ENCODE measurements around the gene KLHL17.

GRCh38 chr1:1000357-1001056, 40.1 kb downstream of the KLHL17 start:
- TF ChIP-seq CTCF (IDR thresholded peaks at IDR 0.05), result no peak
- TF ChIP-seq CREB1 (CRISPR knock-in tag; IDR thresholded peaks at IDR 0.05), result peak; percentile 75; the same call in 1 of the 2 replicates
- TF ChIP-seq, protein P1, sequence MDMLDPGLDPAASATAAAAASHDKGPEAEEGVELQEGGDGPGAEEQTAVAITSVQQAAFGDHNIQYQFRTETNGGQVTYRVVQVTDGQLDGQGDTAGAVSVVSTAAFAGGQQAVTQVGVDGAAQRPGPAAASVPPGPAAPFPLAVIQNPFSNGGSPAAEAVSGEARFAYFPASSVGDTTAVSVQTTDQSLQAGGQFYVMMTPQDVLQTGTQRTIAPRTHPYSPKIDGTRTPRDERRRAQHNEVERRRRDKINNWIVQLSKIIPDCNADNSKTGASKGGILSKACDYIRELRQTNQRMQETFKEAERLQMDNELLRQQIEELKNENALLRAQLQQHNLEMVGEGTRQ (CRISPR knock-in tag; IDR thresholded peaks at IDR 0.05), result peak; percentile 60
- peak; percentile 98 for TF ChIP-seq MAX (CRISPR knock-in tag; IDR thresholded peaks at IDR 0.05)
- TF ChIP-seq ZNF281 (CRISPR knock-in tag; IDR thresholded peaks at IDR 0.05), result no peak
- TF ChIP-seq ATF3 (CRISPR knock-in tag; conservative IDR thresholded peaks at IDR 0.05), result peak; percentile 94
- peak; percentile 68 for TF ChIP-seq FOXK1 (CRISPR knock-in tag; IDR thresholded peaks at IDR 0.05)
- peak; percentile 62; the same call in 1 of the 2 replicates for TF ChIP-seq ETV6 (CRISPR knock-in tag; IDR thresholded peaks at IDR 0.05)
- TF ChIP-seq USF1 (CRISPR knock-in tag; IDR thresholded peaks at IDR 0.05), result peak; percentile 27; the same call in 1 of the 2 replicates
- TF ChIP-seq, protein P2, sequence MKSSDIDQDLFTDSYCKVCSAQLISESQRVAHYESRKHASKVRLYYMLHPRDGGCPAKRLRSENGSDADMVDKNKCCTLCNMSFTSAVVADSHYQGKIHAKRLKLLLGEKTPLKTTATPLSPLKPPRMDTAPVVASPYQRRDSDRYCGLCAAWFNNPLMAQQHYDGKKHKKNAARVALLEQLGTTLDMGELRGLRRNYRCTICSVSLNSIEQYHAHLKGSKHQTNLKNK (CRISPR knock-in tag; IDR thresholded peaks at IDR 0.05), result no peak
- TF ChIP-seq ELF4 (CRISPR knock-in tag; IDR thresholded peaks at IDR 0.05; ENCODE audit: low read depth), result no peak
- TF ChIP-seq SP1 (CRISPR knock-in tag; conservative IDR thresholded peaks at IDR 0.05), result peak; percentile 43; the same call in 1 of the 2 replicates
